22Rv1 (cell line): ENCODE measurements around the gene MLF2.

ENCODE experiments used
- ZFX ChIP-seq: fragments of 450-650 bp; IDR thresholded peaks from 2 replicates; pipeline ENCODE4 v1.6.1; 2017; ENCODE audit warnings: antibody characterized with exemption, borderline replicate concordance
- TF ChIP-seq, protein P1 (sequence below): fragments of 450-650 bp; IDR thresholded peaks from 2 replicates; pipeline ENCODE4 v1.5.1; 2017; ENCODE audit warnings: mild to moderate bottlenecking

DNA sequence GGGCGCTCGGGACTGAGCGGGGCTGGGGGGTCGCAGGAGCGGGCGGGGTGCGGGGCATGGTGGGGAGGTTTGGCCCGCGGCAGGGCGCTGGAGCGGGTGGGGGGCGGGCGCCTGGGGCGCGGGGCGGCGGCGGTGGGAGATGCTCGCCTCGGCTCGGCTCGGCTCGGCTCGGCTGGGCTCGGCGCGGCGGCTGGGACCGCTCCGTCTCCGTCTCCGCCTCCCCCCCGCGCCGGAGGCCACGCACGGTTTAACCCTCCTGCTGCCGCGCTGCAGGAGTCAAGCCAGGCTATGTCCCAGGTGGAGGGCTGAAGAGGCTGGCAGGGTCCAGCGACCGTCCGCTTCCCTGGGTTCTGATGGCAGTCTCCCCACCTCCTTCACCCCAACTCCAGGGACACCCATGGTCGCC lies 52.3 kb downstream of the MLF2 start, which contains the start of gene PIANP:
- TF ChIP-seq, protein P1, sequence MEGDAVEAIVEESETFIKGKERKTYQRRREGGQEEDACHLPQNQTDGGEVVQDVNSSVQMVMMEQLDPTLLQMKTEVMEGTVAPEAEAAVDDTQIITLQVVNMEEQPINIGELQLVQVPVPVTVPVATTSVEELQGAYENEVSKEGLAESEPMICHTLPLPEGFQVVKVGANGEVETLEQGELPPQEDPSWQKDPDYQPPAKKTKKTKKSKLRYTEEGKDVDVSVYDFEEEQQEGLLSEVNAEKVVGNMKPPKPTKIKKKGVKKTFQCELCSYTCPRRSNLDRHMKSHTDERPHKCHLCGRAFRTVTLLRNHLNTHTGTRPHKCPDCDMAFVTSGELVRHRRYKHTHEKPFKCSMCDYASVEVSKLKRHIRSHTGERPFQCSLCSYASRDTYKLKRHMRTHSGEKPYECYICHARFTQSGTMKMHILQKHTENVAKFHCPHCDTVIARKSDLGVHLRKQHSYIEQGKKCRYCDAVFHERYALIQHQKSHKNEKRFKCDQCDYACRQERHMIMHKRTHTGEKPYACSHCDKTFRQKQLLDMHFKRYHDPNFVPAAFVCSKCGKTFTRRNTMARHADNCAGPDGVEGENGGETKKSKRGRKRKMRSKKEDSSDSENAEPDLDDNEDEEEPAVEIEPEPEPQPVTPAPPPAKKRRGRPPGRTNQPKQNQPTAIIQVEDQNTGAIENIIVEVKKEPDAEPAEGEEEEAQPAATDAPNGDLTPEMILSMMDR = no peak
- TF ChIP-seq ZFX = no peak
